Panc1 (cell line): ENCODE results near the gene MAPT. TPM values are rescaled to one million over a fixed set of nuclear protein-coding genes. Genes with fewer than 3 reads are reported as not detected.

ENCODE experiments used
- ATAC-seq: fragments of 200-7000 bp; cut with Tn5 transposase; 2 replicates; pipeline ENCODE4 v1.9.1; 2020; ENCODE audit warnings: mild to moderate bottlenecking, moderate library complexity
- BruUV-seq: library from RNA; stranded (reverse); fragments of 400-500 nt; replicated peaks from 2 replicates; lab custom pipeline; 2021; lab: Mats Ljungman, UMichigan
- CTCF ChIA-PET: fragments of 300-600 bp; sonication (Branson Sonifier 250); formaldehyde crosslinking; loops from one replicate; lab custom pipeline; 2022; ENCODE audit warnings: antibody characterized with exemption; lab: Charles Lee
- POLR2A ChIA-PET: fragments of 300-600 bp; sonication (Branson Sonifier 250); formaldehyde crosslinking; loops from one replicate; lab custom pipeline; 2022; ENCODE audit warnings: antibody characterized with exemption; lab: Charles Lee
- DNase-seq: peaks from one replicate; pipeline ENCODE4 v3.0.0-alpha.2; 2010; ENCODE audit warnings: low read depth, low spot score
- H3K27ac ChIP-seq: 2 replicates; pipeline ENCODE4 v1.5.1; 2011; ENCODE audit warnings: mild to moderate bottlenecking, low read length, inconsistent platforms
- H3K27me3 ChIP-seq: fragments of 200-500 bp; sonication (Bioruptor generic); 2 replicates; pipeline ENCODE4 v1.6.0; 2014; ENCODE audit warnings: low read length, inconsistent platforms; ENCODE audit not compliant: control insufficient read depth, insufficient read depth
- H3K36me3 ChIP-seq: fragments of 200-500 bp; sonication (Bioruptor generic); 2 replicates; pipeline ENCODE4 v1.5.1; 2014; ENCODE audit warnings: inconsistent platforms, mild to moderate bottlenecking, low read length, moderate library complexity; ENCODE audit not compliant: control insufficient read depth, insufficient read depth
- H3K4me1 ChIP-seq: 2 replicates; pipeline ENCODE4 v1.5.1; 2011; ENCODE audit warnings: inconsistent platforms, mild to moderate bottlenecking, low read length, moderate library complexity; ENCODE audit not compliant: control insufficient read depth, insufficient read depth
- H3K4me3 ChIP-seq, 2 experiments: 2 replicates each; pipeline ENCODE4 v1.5.1; 2011 to 2012; ENCODE audit warnings: low read depth in 2 of 2, low read length in 2 of 2, mild to moderate bottlenecking in 2 of 2, inconsistent platforms in 1 of 2, moderate library complexity in 1 of 2
- H3K9me3 ChIP-seq: fragments of 200-500 bp; sonication (Bioruptor generic); 2 replicates; pipeline ENCODE4 v1.5.1; 2014; ENCODE audit warnings: low read depth, mild to moderate bottlenecking, inconsistent platforms, low read length, moderate library complexity; ENCODE audit not compliant: control insufficient read depth, insufficient read depth
- POLR2AphosphoS5 ChIP-seq: IDR thresholded peaks from 2 replicates; pipeline ENCODE4 v1.6.1; 2012; ENCODE audit warnings: mild to moderate bottlenecking, low read depth, low read length, moderate library complexity
- SIN3A ChIP-seq: IDR thresholded peaks from 2 replicates; pipeline ENCODE4 v1.6.1; 2012; ENCODE audit warnings: low read depth, mild to moderate bottlenecking, low read length, moderate library complexity, borderline replicate concordance; ENCODE audit not compliant: insufficient read depth
- TCF7L2 ChIP-seq: IDR thresholded peaks from 2 replicates; pipeline ENCODE4 v1.6.1; 2011; ENCODE audit warnings: mild to moderate bottlenecking, low read depth, low read length, inconsistent platforms
- in situ Hi-C: cut with HindIII; loops from 2 replicates; pipeline ENCODE4 v1.10.0; 2016; ENCODE audit warnings: low sequenced_read_pairs, low pct_unique_long_range_greater_than_20kb
- intact Hi-C: fragments of 100-400 bp; cut with micrococcal nuclease; formaldehyde crosslinking; loops from one replicate; pipeline ENCODE4 v1.10.0; 2022; ENCODE audit not compliant: unreplicated experiment
- total RNA-seq: library from RNA; stranded (reverse); gene quantifications from one replicate; pipeline ENCODE4 v1.2.1, GENCODE V29; 2021; ENCODE audit not compliant: unreplicated experiment
- TF ChIP-seq, protein P1 (sequence below), 2 experiments: IDR thresholded peaks; 2 replicates each; pipeline ENCODE4 v1.6.1; 2011 to 2012; ENCODE audit warnings: low read depth in 2 of 2, control low read depth in 1 of 2, low read length in 1 of 2, mild to moderate bottlenecking in 1 of 2, moderate library complexity in 1 of 2; ENCODE audit not compliant: insufficient read depth in 1 of 2
- TF ChIP-seq, protein P2 (sequence below): fragments of 450-650 bp; IDR thresholded peaks from 2 replicates; pipeline ENCODE4 v1.5.1; 2017; ENCODE audit warnings: mild to moderate bottlenecking

MAPT gene
- total RNA-seq, 1 experiment from 2014 or later = 0.59 TPM

DNA sequence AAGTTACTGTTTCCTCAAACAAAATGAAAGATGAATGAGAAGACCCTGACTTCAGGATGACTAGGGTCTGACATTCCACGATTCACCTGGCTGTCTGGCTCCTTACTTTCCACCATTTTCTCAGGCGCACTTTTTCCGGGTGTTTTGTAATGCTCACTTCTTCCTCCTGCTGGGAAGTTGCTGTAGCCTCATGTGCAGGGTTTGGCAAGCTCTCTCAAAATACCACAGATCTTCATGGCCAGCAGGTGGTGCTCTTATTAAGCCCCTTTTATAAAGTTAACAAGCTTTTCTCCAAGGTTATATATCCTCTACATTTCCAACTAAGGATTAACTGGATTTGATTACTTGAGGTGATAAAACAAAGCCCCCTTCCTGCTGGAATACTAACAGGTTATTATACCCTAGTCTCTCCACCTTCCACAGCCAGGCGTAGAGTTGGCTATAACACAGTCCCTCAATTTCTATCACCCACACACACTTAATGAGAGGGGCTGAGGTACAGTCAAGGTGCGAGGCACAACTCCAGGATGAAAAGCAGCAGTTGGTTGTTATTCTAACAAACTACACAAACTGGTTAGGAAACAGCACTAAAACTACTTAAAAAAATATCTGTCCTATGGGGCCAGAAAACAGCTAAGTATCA, 150.1 kb downstream of the MAPT start:
- Histone ChIP-seq H3K27me3 (no peaks in the 10 kb centered on the region), H3K4me3 (no peak overlapping the region), H3K9me3 (no peaks in the 10 kb centered on the region), H3K4me1 (no peaks in the 10 kb centered on the region; the same call in 1 of the 2 replicates), H3K27ac (no peak overlapping the region), H3K36me3 (peaks cover 17% of the 10 kb centered on the region)
- in situ Hi-C loops (no loop called here), intact Hi-C loops (loop anchor here (10.0 kb wide), 1 partner anchor 150 kb away; the partner anchor contains the start of gene KANSL1)
- ATAC-seq (peak; percentile 86), DNase-seq (peak; percentile 42)
- TF ChIP-seq, protein P1, sequence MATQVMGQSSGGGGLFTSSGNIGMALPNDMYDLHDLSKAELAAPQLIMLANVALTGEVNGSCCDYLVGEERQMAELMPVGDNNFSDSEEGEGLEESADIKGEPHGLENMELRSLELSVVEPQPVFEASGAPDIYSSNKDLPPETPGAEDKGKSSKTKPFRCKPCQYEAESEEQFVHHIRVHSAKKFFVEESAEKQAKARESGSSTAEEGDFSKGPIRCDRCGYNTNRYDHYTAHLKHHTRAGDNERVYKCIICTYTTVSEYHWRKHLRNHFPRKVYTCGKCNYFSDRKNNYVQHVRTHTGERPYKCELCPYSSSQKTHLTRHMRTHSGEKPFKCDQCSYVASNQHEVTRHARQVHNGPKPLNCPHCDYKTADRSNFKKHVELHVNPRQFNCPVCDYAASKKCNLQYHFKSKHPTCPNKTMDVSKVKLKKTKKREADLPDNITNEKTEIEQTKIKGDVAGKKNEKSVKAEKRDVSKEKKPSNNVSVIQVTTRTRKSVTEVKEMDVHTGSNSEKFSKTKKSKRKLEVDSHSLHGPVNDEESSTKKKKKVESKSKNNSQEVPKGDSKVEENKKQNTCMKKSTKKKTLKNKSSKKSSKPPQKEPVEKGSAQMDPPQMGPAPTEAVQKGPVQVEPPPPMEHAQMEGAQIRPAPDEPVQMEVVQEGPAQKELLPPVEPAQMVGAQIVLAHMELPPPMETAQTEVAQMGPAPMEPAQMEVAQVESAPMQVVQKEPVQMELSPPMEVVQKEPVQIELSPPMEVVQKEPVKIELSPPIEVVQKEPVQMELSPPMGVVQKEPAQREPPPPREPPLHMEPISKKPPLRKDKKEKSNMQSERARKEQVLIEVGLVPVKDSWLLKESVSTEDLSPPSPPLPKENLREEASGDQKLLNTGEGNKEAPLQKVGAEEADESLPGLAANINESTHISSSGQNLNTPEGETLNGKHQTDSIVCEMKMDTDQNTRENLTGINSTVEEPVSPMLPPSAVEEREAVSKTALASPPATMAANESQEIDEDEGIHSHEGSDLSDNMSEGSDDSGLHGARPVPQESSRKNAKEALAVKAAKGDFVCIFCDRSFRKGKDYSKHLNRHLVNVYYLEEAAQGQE (IDR thresholded peaks at IDR 0.05; ENCODE audit: insufficient read depth in 1 of 2, low read depth in 2 of 2, low read length in 1 of 2) = no peak
- no peak for TF ChIP-seq SIN3A
- TF ChIP-seq, protein P2, sequence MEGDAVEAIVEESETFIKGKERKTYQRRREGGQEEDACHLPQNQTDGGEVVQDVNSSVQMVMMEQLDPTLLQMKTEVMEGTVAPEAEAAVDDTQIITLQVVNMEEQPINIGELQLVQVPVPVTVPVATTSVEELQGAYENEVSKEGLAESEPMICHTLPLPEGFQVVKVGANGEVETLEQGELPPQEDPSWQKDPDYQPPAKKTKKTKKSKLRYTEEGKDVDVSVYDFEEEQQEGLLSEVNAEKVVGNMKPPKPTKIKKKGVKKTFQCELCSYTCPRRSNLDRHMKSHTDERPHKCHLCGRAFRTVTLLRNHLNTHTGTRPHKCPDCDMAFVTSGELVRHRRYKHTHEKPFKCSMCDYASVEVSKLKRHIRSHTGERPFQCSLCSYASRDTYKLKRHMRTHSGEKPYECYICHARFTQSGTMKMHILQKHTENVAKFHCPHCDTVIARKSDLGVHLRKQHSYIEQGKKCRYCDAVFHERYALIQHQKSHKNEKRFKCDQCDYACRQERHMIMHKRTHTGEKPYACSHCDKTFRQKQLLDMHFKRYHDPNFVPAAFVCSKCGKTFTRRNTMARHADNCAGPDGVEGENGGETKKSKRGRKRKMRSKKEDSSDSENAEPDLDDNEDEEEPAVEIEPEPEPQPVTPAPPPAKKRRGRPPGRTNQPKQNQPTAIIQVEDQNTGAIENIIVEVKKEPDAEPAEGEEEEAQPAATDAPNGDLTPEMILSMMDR = peak; percentile 81
- no peak for TF ChIP-seq POLR2AphosphoS5
- POLR2A ChIA-PET = no interaction called here
- CTCF ChIA-PET = interaction anchor here (0.5 to 1.4 kb wide), 5 partner anchors 8 to 147 kb away, joined by 3 to 14 read pairs (median 4); no protein-coding TSS in a partner anchor
- no TSS peak for BruUV-seq

DNA sequence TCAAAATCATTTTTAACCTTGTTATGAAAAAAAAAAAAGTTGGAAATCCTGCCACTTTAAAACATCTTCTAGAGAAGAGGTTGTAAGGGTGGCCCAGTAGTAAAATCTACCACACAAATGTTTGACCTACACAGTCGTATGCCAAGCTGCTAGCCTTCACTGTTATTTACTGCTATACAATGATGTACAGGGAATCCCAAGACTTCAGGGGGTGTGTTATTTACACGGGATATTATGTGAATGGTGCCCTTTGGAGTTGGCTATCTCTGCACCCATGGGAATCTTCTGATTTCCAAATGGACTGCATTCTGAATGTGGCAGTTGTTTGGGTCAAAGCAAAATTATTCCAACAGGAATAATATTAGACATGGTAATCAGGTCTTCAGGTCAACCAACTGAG, 150.6 kb downstream of the MAPT start:
- CTCF ChIA-PET = interaction anchor here (0.5 to 1.4 kb wide), 2 partner anchors 18 to 23 kb away, joined by 4 to 7 read pairs; no protein-coding TSS in a partner anchor
- Histone ChIP-seq H3K4me1 (no peaks in the 10 kb centered on the region; the same call in 1 of the 2 replicates), H3K9me3 (no peaks in the 10 kb centered on the region), H3K4me3 (no peak overlapping the region), H3K27ac (no peak overlapping the region), H3K36me3 (peaks cover 15% of the 10 kb centered on the region), H3K27me3 (no peaks in the 10 kb centered on the region)
- intact Hi-C loops = loop anchor here (10.0 kb wide), 1 partner anchor 150 kb away; the partner anchor contains the start of gene KANSL1
- no peak for DNase-seq
- ATAC-seq = no peak
- TF ChIP-seq SIN3A (no peak), POLR2AphosphoS5 (no peak), TCF7L2 (no peak)
- TF ChIP-seq, protein P2 = no peak
- TF ChIP-seq, protein P1 (IDR thresholded peaks at IDR 0.05; ENCODE audit: insufficient read depth in 1 of 2, low read depth in 2 of 2, low read length in 1 of 2) = no peak
- in situ Hi-C loops = no loop called here
- no TSS peak for BruUV-seq
- POLR2A ChIA-PET = no interaction called here
